Osteoblast (primary cell): Measurements from ENCODE around the gene TFRC. TPM values are rescaled to one million over a fixed set of nuclear protein-coding genes. Genes with fewer than 3 reads are reported as not detected.

Source experiments
- DNase-seq: peaks from one replicate; pipeline ENCODE4 v3.0.0; 2011; ENCODE audit warnings: low spot score, mixed read lengths; ENCODE audit not compliant: insufficient read length; ENCODE audit errors: missing footprints
- H2AFZ ChIP-seq: 2 replicates; pipeline ENCODE4 v1.6.0; 2011; ENCODE audit warnings: mild to moderate bottlenecking, low read length
- H3K27ac ChIP-seq: 2 replicates; pipeline ENCODE4 v1.5.1; 2011; ENCODE audit warnings: mild to moderate bottlenecking, low read depth, low read length, moderate library complexity
- H3K27me3 ChIP-seq: 2 replicates; pipeline ENCODE4 v1.6.0; 2012; ENCODE audit warnings: mild to moderate bottlenecking, control low read depth, inconsistent platforms, low read length, moderate library complexity; ENCODE audit not compliant: insufficient read depth
- H3K36me3 ChIP-seq: 2 replicates; pipeline ENCODE4 v1.5.1; 2011; ENCODE audit warnings: mild to moderate bottlenecking, low read length, control low read depth, moderate library complexity; ENCODE audit not compliant: insufficient read depth
- H3K4me1 ChIP-seq: 2 replicates; pipeline ENCODE4 v1.5.1; 2011; ENCODE audit warnings: mild to moderate bottlenecking, low read length, control low read depth, moderate library complexity; ENCODE audit not compliant: insufficient read depth
- H3K4me2 ChIP-seq: 2 replicates; pipeline ENCODE4 v1.6.0; 2011; ENCODE audit warnings: mild to moderate bottlenecking, low read length; ENCODE audit not compliant: insufficient read depth
- H3K4me3 ChIP-seq: fragments of 200-600 bp; sonication (generic); 3 replicates; pipeline ENCODE4 v1.5.1; 2012; ENCODE audit warnings: mild to moderate bottlenecking, low read length, inconsistent platforms; ENCODE audit not compliant: insufficient read depth
- H3K79me2 ChIP-seq: 2 replicates; pipeline ENCODE4 v1.6.0; 2012; ENCODE audit warnings: mild to moderate bottlenecking, low read length, control low read depth, inconsistent platforms; ENCODE audit not compliant: insufficient read depth
- H3K9me3 ChIP-seq: 2 replicates; pipeline ENCODE4 v1.5.1; 2011; ENCODE audit warnings: low read depth, low read length, control low read depth
- H4K20me1 ChIP-seq: 2 replicates; pipeline ENCODE4 v1.6.0; 2012; ENCODE audit warnings: mild to moderate bottlenecking, low read length, control low read depth; ENCODE audit not compliant: insufficient read depth
- CTCF ChIP-seq: IDR thresholded peaks from 2 replicates; pipeline ENCODE4 v1.5.1; 2011; ENCODE audit warnings: mild to moderate bottlenecking, low read depth, low read length, moderate library complexity; ENCODE audit errors: extremely low read depth
- total RNA-seq: library from RNA; depleted of rRNA; stranded (reverse); fragments of >200 nt; gene quantifications from 2 replicates; pipeline ENCODE4 v1.2.3, GENCODE V29; 2012

Gene TFRC
- total RNA-seq, 1 donor = 139 TPM

- Histone ChIP-seq H3K9me3 (no peaks in the 10 kb centered on the region), H3K4me3 (no peak overlapping the region), H3K36me3 (peaks cover 77% of the 10 kb centered on the region), H3K27ac (no peak overlapping the region), H2AFZ (no peak overlapping the region), H4K20me1 (no peaks in the 10 kb centered on the region), H3K4me1 (no peaks in the 10 kb centered on the region), H3K4me2 (no peak overlapping the region), H3K27me3 (no peaks in the 10 kb centered on the region), H3K79me2 (no peaks in the 10 kb centered on the region)
- TF ChIP-seq CTCF = no peak
- no peak for DNase-seq
Observed at GRCh38 chr3:196054661-196055060, 27.2 kb downstream of the TFRC start.

- Histone ChIP-seq H3K4me2 (no peak overlapping the region), H3K36me3 (peaks cover 77% of the 10 kb centered on the region)
Observed at GRCh38 chr3:196053487-196053886, 28.4 kb downstream of the TFRC start.

DNA sequence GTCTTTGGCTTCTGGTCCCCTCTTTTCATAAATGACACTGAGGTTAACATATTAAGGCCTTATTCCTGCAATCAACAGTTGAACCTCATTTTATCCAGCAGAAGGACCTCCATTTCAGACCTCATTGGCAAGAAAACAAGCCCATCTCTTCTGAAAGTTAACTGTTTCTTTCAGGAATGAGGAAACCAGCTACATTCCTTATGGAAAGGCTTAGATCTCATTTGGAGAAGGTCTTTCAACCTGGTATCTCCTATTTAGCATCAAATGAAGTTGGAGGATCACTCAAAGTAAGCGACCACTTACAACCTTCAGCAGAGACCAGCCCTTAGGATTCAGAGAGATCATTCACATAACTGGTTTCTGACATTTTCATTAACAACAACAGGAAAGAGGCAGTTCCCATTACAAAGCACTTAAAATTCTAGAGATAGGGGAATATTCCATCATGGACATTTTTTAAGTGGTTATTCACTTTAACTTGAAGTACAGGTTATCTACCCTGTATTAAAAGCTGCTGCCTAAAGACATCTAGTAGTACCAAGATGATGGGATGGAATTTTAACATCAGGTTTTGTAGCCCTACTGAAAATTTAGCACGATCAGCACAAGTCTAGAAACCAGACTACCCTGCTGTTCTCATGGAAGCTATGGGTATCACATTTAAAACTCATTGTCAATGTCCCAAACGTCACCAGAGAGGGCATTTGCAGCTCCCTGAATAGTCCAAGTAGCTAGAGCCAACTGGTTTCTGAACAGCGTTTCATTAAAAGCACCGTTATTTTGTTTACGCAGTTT lies 30.4 kb downstream of the TFRC start:
- no peak for TF ChIP-seq CTCF
- peaks cover 60% of the 10 kb centered on the region for H3K36me3 ChIP-seq

More at GRCh38 chr3:196053487-196053886, 28.4 kb downstream of the TFRC start:
- Histone ChIP-seq H3K4me3 (no peak overlapping the region), H3K27me3 (no peaks in the 10 kb centered on the region), H2AFZ (no peak overlapping the region), H4K20me1 (no peaks in the 10 kb centered on the region), H3K9me3 (no peaks in the 10 kb centered on the region), H3K4me1 (no peaks in the 10 kb centered on the region), H3K27ac (no peak overlapping the region), H3K79me2 (no peaks in the 10 kb centered on the region)
- TF ChIP-seq CTCF = no peak
- DNase-seq = no peak

GRCh38 chr3:196050597-196050996 lies 31.3 kb downstream of the TFRC start:
- TF ChIP-seq CTCF = no peak
- Histone ChIP-seq H3K79me2 (no peaks in the 10 kb centered on the region), H3K4me3 (no peak overlapping the region), H3K9me3 (no peaks in the 10 kb centered on the region), H3K4me2 (no peak overlapping the region), H3K4me1 (no peaks in the 10 kb centered on the region), H2AFZ (no peak overlapping the region), H4K20me1 (no peaks in the 10 kb centered on the region), H3K27me3 (no peaks in the 10 kb centered on the region), H3K36me3 (peaks cover 53% of the 10 kb centered on the region), H3K27ac (no peak overlapping the region)
- no peak for DNase-seq

More for the DNA sequence above, 30.4 kb downstream of the TFRC start:
- no peaks in the 10 kb centered on the region for H3K27me3 ChIP-seq
- DNase-seq = no peak
- no peak overlapping the region for H3K4me3 ChIP-seq
- no peaks in the 10 kb centered on the region for H3K9me3 ChIP-seq
- no peak overlapping the region for H2AFZ ChIP-seq
- H3K4me2 ChIP-seq = no peak overlapping the region
- H4K20me1 ChIP-seq = no peaks in the 10 kb centered on the region
- no peaks in the 10 kb centered on the region for H3K79me2 ChIP-seq
- no peaks in the 10 kb centered on the region for H3K4me1 ChIP-seq
- H3K27ac ChIP-seq = no peak overlapping the region
